HepG2 (cell line): ENCODE data around the gene ZDHHC14. TPM values are rescaled to one million over a fixed set of nuclear protein-coding genes. Genes with fewer than 3 reads are reported as not detected.

ENCODE experiments used
- ARHGAP35 ChIP-seq: sonication (generic); formaldehyde crosslinking; IDR thresholded peaks from 2 replicates; pipeline ENCODE4 v1.9.0; 2022; ENCODE audit warnings: mild to moderate bottlenecking, inconsistent platforms, moderate library complexity, missing genetic modification reagents, borderline replicate concordance
- DNMT1 ChIP-seq: sonication (generic); formaldehyde crosslinking; IDR thresholded peaks from 2 replicates; pipeline ENCODE4 v1.5.1; 2020; ENCODE audit warnings: mild to moderate bottlenecking, missing genetic modification reagents
- GLI4 ChIP-seq: sonication (generic); formaldehyde crosslinking; IDR thresholded peaks from 2 replicates; pipeline ENCODE4 v1.5.1; 2020; ENCODE audit warnings: missing genetic modification reagents, mild to moderate bottlenecking, moderate library complexity, borderline replicate concordance
- IRF2 ChIP-seq: IDR thresholded peaks from 2 replicates; pipeline ENCODE4 v1.6.1; 2018; ENCODE audit warnings: missing genetic modification reagents, missing compliant biosample characterization
- KAT2B ChIP-seq: fragments of 150-350 bp; IDR thresholded peaks from 2 replicates; pipeline ENCODE4 v1.6.1; 2014; ENCODE audit warnings: low read depth, low read length, borderline replicate concordance
- KLF16 ChIP-seq, 2 experiments: sonication (generic) in 1 of 2; formaldehyde crosslinking in 1 of 2; IDR thresholded peaks; 2 replicates each; pipeline versions ENCODE4 v1.6.1 to v1.8.0; 2016 to 2023; ENCODE audit warnings: missing genetic modification reagents in 2 of 2, missing compliant biosample characterization in 1 of 2
- MAFG ChIP-seq: sonication (generic); formaldehyde crosslinking; IDR thresholded peaks from 2 replicates; pipeline ENCODE4 v1.5.1; 2020; ENCODE audit warnings: mild to moderate bottlenecking, missing genetic modification reagents
- MED1 ChIP-seq: sonication (generic); formaldehyde crosslinking; IDR thresholded peaks from 2 replicates; pipeline ENCODE4 v1.4.0; 2020; ENCODE audit warnings: missing genetic modification reagents
- MEF2D ChIP-seq: sonication (generic); formaldehyde crosslinking; IDR thresholded peaks from 2 replicates; pipeline ENCODE4 v1.5.1; 2020; ENCODE audit warnings: mild to moderate bottlenecking, missing genetic modification reagents
- NFRKB ChIP-seq: fragments of 450-650 bp; IDR thresholded peaks from 2 replicates; pipeline ENCODE4 v1.6.1; 2017
- SAP130 ChIP-seq: IDR thresholded peaks from 2 replicates; pipeline ENCODE4 v1.6.1; 2016; ENCODE audit warnings: low read depth
- TBP ChIP-seq: sonication (generic); formaldehyde crosslinking; IDR thresholded peaks from 2 replicates; pipeline ENCODE4 v1.5.0; 2020; ENCODE audit warnings: missing genetic modification reagents
- YY1 ChIP-seq: IDR thresholded peaks from 2 replicates; pipeline ENCODE4 v1.6.1; 2011; ENCODE audit warnings: low read length, low read depth, moderate library complexity, mild to moderate bottlenecking; ENCODE audit not compliant: insufficient read depth, insufficient replicate concordance
- ZBTB21 ChIP-seq: sonication (generic); formaldehyde crosslinking; IDR thresholded peaks from 2 replicates; pipeline ENCODE4 v1.4.0; 2020; ENCODE audit warnings: missing genetic modification reagents
- ZNF44 ChIP-seq: sonication (generic); formaldehyde crosslinking; IDR thresholded peaks from 2 replicates; pipeline ENCODE4 v1.5.1; 2020; ENCODE audit warnings: mild to moderate bottlenecking, missing genetic modification reagents
- ZNF563 ChIP-seq: sonication (generic); formaldehyde crosslinking; IDR thresholded peaks from 2 replicates; pipeline ENCODE4 v1.8.0; 2022; ENCODE audit warnings: mild to moderate bottlenecking, moderate library complexity, missing genetic modification reagents
- ZNF564 ChIP-seq: sonication (generic); formaldehyde crosslinking; IDR thresholded peaks from 2 replicates; pipeline ENCODE4 v1.8.1; 2023; ENCODE audit warnings: mild to moderate bottlenecking, missing genetic modification reagents
- ZNF75D ChIP-seq: sonication (generic); formaldehyde crosslinking; IDR thresholded peaks from 2 replicates; pipeline ENCODE4 v1.8.1; 2023; ENCODE audit warnings: missing genetic modification reagents, mild to moderate bottlenecking, borderline replicate concordance
- ZSCAN25 ChIP-seq: sonication (generic); formaldehyde crosslinking; IDR thresholded peaks from 2 replicates; pipeline ENCODE4 v1.8.0; 2022; ENCODE audit warnings: mild to moderate bottlenecking, missing genetic modification reagents
- polyA plus RNA-seq, 8 experiments: library from polyadenylated mRNA; depleted of rRNA in 3 of 8; stranded (reverse) in 7 of 8; unstranded in 1 of 8; fragments of >200 nt; fragmentation: Illumina TruSeq in 4 of 8; extraction: Trizol in 4 of 8; gene quantifications; 2 replicates each; pipeline versions ENCODE4 v1.2.1 to v1.2.3, GENCODE V29; 2011 to 2016; ENCODE audit warnings: low read depth in 4 of 8, missing spikeins in 1 of 8, mixed read lengths in 1 of 8; ENCODE audit not compliant: insufficient read depth in 1 of 8
- total RNA-seq, 5 experiments: library from RNA; depleted of rRNA; stranded (reverse); fragments of >200 nt; fragmentation: Illumina TruSeq; extraction: Trizol; gene quantifications; 2 replicates each; pipeline ENCODE4 v1.2.3, GENCODE V29; 2016; ENCODE audit warnings: low read depth in 1 of 5
- TF ChIP-seq, protein P1 (sequence below): sonication (generic); formaldehyde crosslinking; IDR thresholded peaks from 2 replicates; pipeline ENCODE4 v1.4.0; 2020; ENCODE audit warnings: missing genetic modification reagents, borderline replicate concordance
- TF ChIP-seq, protein P2 (sequence below): sonication (generic); formaldehyde crosslinking; IDR thresholded peaks from 2 replicates; pipeline ENCODE4 v1.4.0; 2020; ENCODE audit warnings: missing genetic modification reagents
- TF ChIP-seq, protein P3 (sequence below): sonication (generic); formaldehyde crosslinking; IDR thresholded peaks from 2 replicates; pipeline ENCODE4 v1.4.0; 2020; ENCODE audit warnings: mild to moderate bottlenecking, low read depth, missing genetic modification reagents
- TF ChIP-seq, protein P4 (sequence below): sonication (generic); formaldehyde crosslinking; conservative IDR thresholded peaks from 2 replicates; pipeline ENCODE4 v1.4.0; 2020; ENCODE audit warnings: missing genetic modification reagents

The ZDHHC14 gene
- total and polyA plus RNA-seq, 2 of the 13 experiments (the other 11 are each of a cell fraction or from before 2014, with no cell fraction given): 3.7 to 9.5 TPM

DNA sequence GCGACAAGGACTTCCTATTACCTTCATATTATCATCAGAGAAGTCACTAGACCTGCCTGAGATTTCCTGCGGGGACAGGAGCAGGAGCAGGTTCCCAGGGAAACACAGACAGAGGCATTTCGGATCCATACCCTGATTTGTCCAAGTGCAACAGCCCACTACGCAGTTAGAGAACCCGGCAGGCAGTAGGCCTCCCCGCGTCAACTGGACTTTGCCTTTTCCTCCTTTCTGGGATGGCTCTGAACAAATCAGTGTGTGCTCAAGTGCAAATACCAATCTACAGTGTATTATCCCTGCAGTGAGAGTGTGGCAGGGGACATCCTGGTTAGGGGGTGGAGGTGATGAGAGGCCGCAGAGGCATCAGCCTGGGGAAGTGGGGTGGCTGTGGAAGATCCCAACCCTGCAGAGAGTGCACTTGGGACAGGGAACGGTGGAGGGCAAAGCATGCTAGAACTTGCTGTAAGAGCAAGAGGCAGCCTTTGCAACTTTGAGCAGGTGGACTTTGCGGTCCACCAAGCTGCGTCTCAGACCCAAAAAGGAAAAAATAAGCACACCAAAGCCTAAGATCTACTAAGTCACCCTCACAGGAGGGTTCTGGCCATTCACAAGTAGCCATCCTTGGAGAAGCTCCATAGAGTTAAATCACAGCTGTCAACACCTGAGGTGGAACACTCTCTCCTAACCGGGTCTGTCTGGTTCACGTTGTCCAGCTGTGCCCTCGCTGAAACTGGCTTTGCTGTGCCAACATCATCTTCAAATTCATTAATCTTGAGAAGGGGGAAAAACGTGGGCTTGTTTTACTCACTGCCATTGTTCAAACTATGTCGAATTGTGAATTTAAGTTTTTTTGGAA lies 159.1 kb downstream of the ZDHHC14 start (continued):
- TF ChIP-seq KLF16 (CRISPR knock-in tag; IDR thresholded peaks at IDR 0.05) (peak in 1 of 2 experiments; percentile 72; a peak in 1 of 4 replicates), ZNF75D (CRISPR knock-in tag) (no peak), KAT2B (no peak), IRF2 (CRISPR knock-in tag) (peak; percentile 87), DNMT1 (CRISPR knock-in tag) (no peak), TBP (no peak), ZNF563 (CRISPR knock-in tag) (peak; percentile 89; the same call in 1 of the 2 replicates), GLI4 (CRISPR knock-in tag) (no peak), MEF2D (CRISPR knock-in tag) (peak; percentile 94), ARHGAP35 (CRISPR knock-in tag) (no peak; the same call in 1 of the 2 replicates), YY1 (no peak), MAFG (no peak), MED1 (CRISPR knock-in tag) (peak; percentile 93), ZNF564 (CRISPR knock-in tag) (peak; percentile 85; the same call in 1 of the 2 replicates), ZSCAN25 (CRISPR knock-in tag) (peak; percentile 90), ZBTB21 (CRISPR knock-in tag) (no peak), NFRKB (no peak), SAP130 (CRISPR knock-in tag) (peak; percentile 89), ZNF44 (CRISPR knock-in tag) (0 out of 2 replicates have a peak, but pooled peaks have one; percentile 7)
- TF ChIP-seq, protein P1, sequence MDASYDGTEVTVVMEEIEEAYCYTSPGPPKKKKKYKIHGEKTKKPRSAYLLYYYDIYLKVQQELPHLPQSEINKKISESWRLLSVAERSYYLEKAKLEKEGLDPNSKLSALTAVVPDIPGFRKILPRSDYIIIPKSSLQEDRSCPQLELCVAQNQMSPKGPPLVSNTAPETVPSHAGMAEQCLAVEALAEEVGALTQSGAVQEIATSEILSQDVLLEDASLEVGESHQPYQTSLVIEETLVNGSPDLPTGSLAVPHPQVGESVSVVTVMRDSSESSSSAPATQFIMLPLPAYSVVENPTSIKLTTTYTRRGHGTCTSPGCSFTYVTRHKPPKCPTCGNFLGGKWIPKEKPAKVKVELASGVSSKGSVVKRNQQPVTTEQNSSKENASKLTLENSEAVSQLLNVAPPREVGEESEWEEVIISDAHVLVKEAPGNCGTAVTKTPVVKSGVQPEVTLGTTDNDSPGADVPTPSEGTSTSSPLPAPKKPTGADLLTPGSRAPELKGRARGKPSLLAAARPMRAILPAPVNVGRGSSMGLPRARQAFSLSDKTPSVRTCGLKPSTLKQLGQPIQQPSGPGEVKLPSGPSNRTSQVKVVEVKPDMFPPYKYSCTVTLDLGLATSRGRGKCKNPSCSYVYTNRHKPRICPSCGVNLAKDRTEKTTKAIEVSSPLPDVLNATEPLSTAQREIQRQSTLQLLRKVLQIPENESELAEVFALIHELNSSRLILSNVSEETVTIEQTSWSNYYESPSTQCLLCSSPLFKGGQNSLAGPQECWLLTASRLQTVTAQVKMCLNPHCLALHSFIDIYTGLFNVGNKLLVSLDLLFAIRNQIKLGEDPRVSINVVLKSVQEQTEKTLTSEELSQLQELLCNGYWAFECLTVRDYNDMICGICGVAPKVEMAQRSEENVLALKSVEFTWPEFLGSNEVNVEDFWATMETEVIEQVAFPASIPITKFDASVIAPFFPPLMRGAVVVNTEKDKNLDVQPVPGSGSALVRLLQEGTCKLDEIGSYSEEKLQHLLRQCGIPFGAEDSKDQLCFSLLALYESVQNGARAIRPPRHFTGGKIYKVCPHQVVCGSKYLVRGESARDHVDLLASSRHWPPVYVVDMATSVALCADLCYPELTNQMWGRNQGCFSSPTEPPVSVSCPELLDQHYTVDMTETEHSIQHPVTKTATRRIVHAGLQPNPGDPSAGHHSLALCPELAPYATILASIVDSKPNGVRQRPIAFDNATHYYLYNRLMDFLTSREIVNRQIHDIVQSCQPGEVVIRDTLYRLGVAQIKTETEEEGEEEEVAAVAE (CRISPR knock-in tag): peak; percentile 87; the same call in 1 of the 2 replicates
- TF ChIP-seq, protein P2, sequence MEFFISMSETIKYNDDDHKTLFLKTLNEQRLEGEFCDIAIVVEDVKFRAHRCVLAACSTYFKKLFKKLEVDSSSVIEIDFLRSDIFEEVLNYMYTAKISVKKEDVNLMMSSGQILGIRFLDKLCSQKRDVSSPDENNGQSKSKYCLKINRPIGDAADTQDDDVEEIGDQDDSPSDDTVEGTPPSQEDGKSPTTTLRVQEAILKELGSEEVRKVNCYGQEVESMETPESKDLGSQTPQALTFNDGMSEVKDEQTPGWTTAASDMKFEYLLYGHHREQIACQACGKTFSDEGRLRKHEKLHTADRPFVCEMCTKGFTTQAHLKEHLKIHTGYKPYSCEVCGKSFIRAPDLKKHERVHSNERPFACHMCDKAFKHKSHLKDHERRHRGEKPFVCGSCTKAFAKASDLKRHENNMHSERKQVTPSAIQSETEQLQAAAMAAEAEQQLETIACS (CRISPR knock-in tag): no peak; the same call in 1 of the 2 replicates
- TF ChIP-seq, protein P3, sequence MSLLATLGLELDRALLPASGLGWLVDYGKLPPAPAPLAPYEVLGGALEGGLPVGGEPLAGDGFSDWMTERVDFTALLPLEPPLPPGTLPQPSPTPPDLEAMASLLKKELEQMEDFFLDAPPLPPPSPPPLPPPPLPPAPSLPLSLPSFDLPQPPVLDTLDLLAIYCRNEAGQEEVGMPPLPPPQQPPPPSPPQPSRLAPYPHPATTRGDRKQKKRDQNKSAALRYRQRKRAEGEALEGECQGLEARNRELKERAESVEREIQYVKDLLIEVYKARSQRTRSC (CRISPR knock-in tag): no peak
- TF ChIP-seq, protein P4, sequence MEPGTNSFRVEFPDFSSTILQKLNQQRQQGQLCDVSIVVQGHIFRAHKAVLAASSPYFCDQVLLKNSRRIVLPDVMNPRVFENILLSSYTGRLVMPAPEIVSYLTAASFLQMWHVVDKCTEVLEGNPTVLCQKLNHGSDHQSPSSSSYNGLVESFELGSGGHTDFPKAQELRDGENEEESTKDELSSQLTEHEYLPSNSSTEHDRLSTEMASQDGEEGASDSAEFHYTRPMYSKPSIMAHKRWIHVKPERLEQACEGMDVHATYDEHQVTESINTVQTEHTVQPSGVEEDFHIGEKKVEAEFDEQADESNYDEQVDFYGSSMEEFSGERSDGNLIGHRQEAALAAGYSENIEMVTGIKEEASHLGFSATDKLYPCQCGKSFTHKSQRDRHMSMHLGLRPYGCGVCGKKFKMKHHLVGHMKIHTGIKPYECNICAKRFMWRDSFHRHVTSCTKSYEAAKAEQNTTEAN (CRISPR knock-in tag): peak; percentile 99
